Activated CD4-positive, alpha-beta T cell treated with anti-CD3 and anti-CD28 coated beads for 24 hours (primary cell): ENCODE data around the gene WNT5B.
A peak's percentile ranks its signal among the peaks of the same experiment; 100 is the strongest.
"Not testable (repeated sequence)": the region's sequence is repeated elsewhere in the genome, so short reads cannot be mapped to it uniquely, and the experiment has no call there.

Experiments used
- DNase-seq, 2 donors: peaks; one replicate each; pipeline ENCODE4 v3.0.0-alpha.2; 2020; ENCODE audit warnings: low read depth in 2 of 2

Gene WNT5B

GRCh38 chr12:1691123-1692007, 62.3 kb downstream of the WNT5B start:
- DNase-seq = peak; percentile 3

- no peak for DNase-seq
These were observed 63.2 kb downstream of the WNT5B start for GRCh38 chr12:1692226-1692625.

- no peak for DNase-seq
These were observed 64.0 kb downstream of the WNT5B start for GRCh38 chr12:1692895-1693610.

- not testable (repeated sequence) for DNase-seq
These were observed 66.1 kb downstream of the WNT5B start for GRCh38 chr12:1695097-1695496.

GRCh38 chr12:1695886-1696670, 67.0 kb downstream of the WNT5B start:
- no peak for DNase-seq

- DNase-seq = no peak
These were observed 67.8 kb downstream of the WNT5B start for GRCh38 chr12:1696800-1697199.
